NCI-H524 treated with DMSO at 0.1 percent for 48 hours (cell line): ENCODE data around the gene MOV10.
"Not testable (repeated sequence)": the region's sequence is repeated elsewhere in the genome, so short reads cannot be mapped to it uniquely, and the experiment has no call there.

Experiments
- DNase-seq: peaks from one replicate; lab custom pipeline; 2025; lab: John Stamatoyannopoulos, UW

Gene MOV10

GRCh38 chr1:112674440-112674985 is at the start of gene MOV10:
TSS of gene MOV10 (plus strand) at chr1:112674659. CDS start at chr1:112674913, 254 bp downstream.
- no peak for DNase-seq

GRCh38 chr1:112625696-112626095 is 48.8 kb upstream of the MOV10 start:
- no peak for DNase-seq

- no peak for DNase-seq
These were observed 48.3 kb upstream of the MOV10 start for GRCh38 chr1:112626193-112626592.

GRCh38 chr1:112626887-112627286 is 47.6 kb upstream of the MOV10 start:
- DNase-seq = no peak

GRCh38 chr1:112628516-112628915 is 45.9 kb upstream of the MOV10 start:
- no peak for DNase-seq

- DNase-seq = no peak
These were observed 45.2 kb upstream of the MOV10 start for GRCh38 chr1:112629256-112629655.

GRCh38 chr1:112633628-112634027 is 40.8 kb upstream of the MOV10 start:
- DNase-seq = no peak

GRCh38 chr1:112634367-112634766 is 40.1 kb upstream of the MOV10 start:
- peak; percentile 27 for DNase-seq

GRCh38 chr1:112636056-112636455 is 38.4 kb upstream of the MOV10 start:
- DNase-seq = no peak

GRCh38 chr1:112636597-112637253 is 37.7 kb upstream of the MOV10 start:
- no peak for DNase-seq

GRCh38 chr1:112637254-112638109 is 37.0 kb upstream of the MOV10 start:
- no peak for DNase-seq

- no peak for DNase-seq
These were observed 36.4 kb upstream of the MOV10 start for GRCh38 chr1:112638110-112638428.

GRCh38 chr1:112640437-112640836 is 34.0 kb upstream of the MOV10 start:
- not testable (repeated sequence) for DNase-seq

GRCh38 chr1:112643080-112643479 is 31.4 kb upstream of the MOV10 start:
- no peak for DNase-seq

GRCh38 chr1:112646225-112646624 is 28.2 kb upstream of the MOV10 start:
- DNase-seq = no peak

- no peak for DNase-seq
These were observed 23.3 kb upstream of the MOV10 start for GRCh38 chr1:112651205-112651604.

GRCh38 chr1:112665857-112666256 is 8.6 kb upstream of the MOV10 start:
- DNase-seq = no peak

GRCh38 chr1:112666946-112667345 is 7.5 kb upstream of the MOV10 start:
- DNase-seq = no peak

GRCh38 chr1:112672009-112672408 is 2.5 kb upstream of the MOV10 start:
- no peak for DNase-seq

GRCh38 chr1:112672842-112673241 is 1.6 kb upstream of the MOV10 start:
- DNase-seq = no peak

GRCh38 chr1:112673592-112674439 is 643 bp upstream of the MOV10 start:
- DNase-seq = no peak

- DNase-seq = no peak
These were observed 698 bp downstream of the MOV10 start for GRCh38 chr1:112674986-112675727.
